ENCODE data around the gene CDK5RAP1.

CDK5RAP1 gene

GRCh38 chr20:33318096-33318429, 83.3 kb downstream of the CDK5RAP1 start:
- Histone ChIP-seq H3K79me2 (ENCODE audit: insufficient read depth, low read length) (no peaks in the 10 kb centered on the region), H4K20me1 (ENCODE audit: insufficient read depth, low read length, poor library complexity, severe bottlenecking) (no peaks in the 10 kb centered on the region), H3K9me3 (ENCODE audit: insufficient read depth, low read depth, low read length) (no peaks in the 10 kb centered on the region), H3K9ac (ENCODE audit: low read depth, low read length, poor library complexity, severe bottlenecking) (no peak overlapping the region), H3K4me1 (ENCODE audit: insufficient read depth, low read length, poor library complexity, severe bottlenecking) (no peaks in the 10 kb centered on the region), H3K27me3 (ENCODE audit: insufficient read depth, low read length, poor library complexity, severe bottlenecking) (no peaks in the 10 kb centered on the region), H2AFZ (ENCODE audit: low read length) (no peak overlapping the region), H3F3A (ENCODE audit: low read depth) (no peaks in the 10 kb centered on the region), H3K9me2 (replicated peaks; ENCODE audit: low read depth, low read length) (no peaks in the 10 kb centered on the region), H3K4me3 (ENCODE audit: low read length, poor library complexity, severe bottlenecking) (no peak overlapping the region), H3K4me2 (ENCODE audit: low read depth, low read length, poor library complexity, severe bottlenecking) (no peak overlapping the region), H3K36me3 (ENCODE audit: insufficient read depth, low read length) (no peaks in the 10 kb centered on the region)
- TF ChIP-seq CTCF (conservative IDR thresholded peaks at IDR 0.05; ENCODE audit: low read length) = no peak
- no peak for TF ChIP-seq EZH2phosphoT487 (IDR thresholded peaks at IDR 0.05; ENCODE audit: borderline replicate concordance)

- no peaks in the 10 kb centered on the region for H3K79me2 ChIP-seq (ENCODE audit: insufficient read depth, low read length)
- H3K27me3 ChIP-seq (ENCODE audit: insufficient read depth, low read length, poor library complexity, severe bottlenecking) = no peaks in the 10 kb centered on the region
- H4K20me1 ChIP-seq (ENCODE audit: insufficient read depth, low read length, poor library complexity, severe bottlenecking) = no peaks in the 10 kb centered on the region
- TF ChIP-seq EZH2phosphoT487 (IDR thresholded peaks at IDR 0.05; ENCODE audit: borderline replicate concordance) (no peak), CTCF (conservative IDR thresholded peaks at IDR 0.05; ENCODE audit: low read length) (no peak)
- H3K36me3 ChIP-seq (ENCODE audit: insufficient read depth, low read length) = no peaks in the 10 kb centered on the region
- H3F3A ChIP-seq (ENCODE audit: low read depth) = no peaks in the 10 kb centered on the region
- H3K9me3 ChIP-seq (ENCODE audit: insufficient read depth, low read depth, low read length) = no peaks in the 10 kb centered on the region
- no peak overlapping the region for H3K4me3 ChIP-seq (ENCODE audit: low read length, poor library complexity, severe bottlenecking)
- H3K9me2 ChIP-seq (replicated peaks; ENCODE audit: low read depth, low read length) = no peaks in the 10 kb centered on the region
- H2AFZ ChIP-seq (ENCODE audit: low read length) = no peak overlapping the region
- no peak overlapping the region for H3K9ac ChIP-seq (ENCODE audit: low read depth, low read length, poor library complexity, severe bottlenecking)
- no peak overlapping the region for H3K4me2 ChIP-seq (ENCODE audit: low read depth, low read length, poor library complexity, severe bottlenecking)
- H3K4me1 ChIP-seq (ENCODE audit: insufficient read depth, low read length, poor library complexity, severe bottlenecking) = no peaks in the 10 kb centered on the region
Observed at GRCh38 chr20:33317424-33318095, 83.8 kb downstream of the CDK5RAP1 start.

- H3F3A ChIP-seq (ENCODE audit: low read depth) = no peaks in the 10 kb centered on the region
- H3K9me2 ChIP-seq (replicated peaks; ENCODE audit: low read depth, low read length) = no peaks in the 10 kb centered on the region
- H3K27me3 ChIP-seq (ENCODE audit: insufficient read depth, low read length, poor library complexity, severe bottlenecking) = no peaks in the 10 kb centered on the region
- no peaks in the 10 kb centered on the region for H4K20me1 ChIP-seq (ENCODE audit: insufficient read depth, low read length, poor library complexity, severe bottlenecking)
- H3K4me3 ChIP-seq (ENCODE audit: low read length, poor library complexity, severe bottlenecking) = no peak overlapping the region
- TF ChIP-seq EZH2phosphoT487 (IDR thresholded peaks at IDR 0.05; ENCODE audit: borderline replicate concordance) = no peak
- no peak for TF ChIP-seq CTCF (conservative IDR thresholded peaks at IDR 0.05; ENCODE audit: low read length)
- H3K4me2 ChIP-seq (ENCODE audit: low read depth, low read length, poor library complexity, severe bottlenecking) = no peak overlapping the region
- no peak overlapping the region for H2AFZ ChIP-seq (ENCODE audit: low read length)
- H3K9me3 ChIP-seq (ENCODE audit: insufficient read depth, low read depth, low read length) = no peaks in the 10 kb centered on the region
- no peaks in the 10 kb centered on the region for H3K36me3 ChIP-seq (ENCODE audit: insufficient read depth, low read length)
- H3K4me1 ChIP-seq (ENCODE audit: insufficient read depth, low read length, poor library complexity, severe bottlenecking) = no peaks in the 10 kb centered on the region
- H3K9ac ChIP-seq (ENCODE audit: low read depth, low read length, poor library complexity, severe bottlenecking) = no peak overlapping the region
- no peaks in the 10 kb centered on the region for H3K79me2 ChIP-seq (ENCODE audit: insufficient read depth, low read length)
Observed at GRCh38 chr20:33316958-33317357, 84.4 kb downstream of the CDK5RAP1 start.

All from Loucy (cell line).